Memory B cell (primary cell): ENCODE data around the gene SMIM36.
"Not testable (repeated sequence)": the region's sequence is repeated elsewhere in the genome, so short reads cannot be mapped to it uniquely, and the experiment has no call there.

Experiments used
- ATAC-seq: fragments of 150-1000 bp; cut with Tn5 transposase; 2 replicates; pipeline ENCODE4 v1.10.0; 2021; ENCODE audit warnings: low read depth, mild to moderate bottlenecking, moderate library complexity
- DNase-seq, 2 donors: peaks; one replicate each; pipeline ENCODE4 v3.0.0; 2022; ENCODE audit warnings: low spot score in 2 of 2
- H3K27ac Mint-ChIP-seq: one replicate; pipeline ENCODE4 v1.8.0; 2022; ENCODE audit warnings: mild to moderate bottlenecking, moderate library complexity, mixed read lengths
- H3K27me3 Mint-ChIP-seq: one replicate; pipeline ENCODE4 v1.8.0; 2022; ENCODE audit warnings: mixed read lengths
- H3K36me3 Mint-ChIP-seq: one replicate; pipeline ENCODE4 v1.8.0; 2022; ENCODE audit warnings: mild to moderate bottlenecking, mixed read lengths
- H3K4me1 Mint-ChIP-seq: one replicate; pipeline ENCODE4 v1.8.0; 2022; ENCODE audit warnings: mixed read lengths
- H3K4me3 Mint-ChIP-seq: one replicate; pipeline ENCODE4 v1.8.0; 2022; ENCODE audit warnings: mild to moderate bottlenecking, moderate library complexity, mixed read lengths
- H3K9me3 Mint-ChIP-seq: one replicate; pipeline ENCODE4 v1.8.0; 2022; ENCODE audit warnings: mixed read lengths

SMIM36 gene

GRCh38 chr17:55487695-55488432, 23.4 kb downstream of the SMIM36 start:
- H3K27ac Mint-ChIP-seq, result no peak overlapping the region
- peaks cover 4% of the 10 kb centered on the region for H3K4me1 Mint-ChIP-seq
- H3K27me3 Mint-ChIP-seq, result peaks cover 10% of the 10 kb centered on the region
- no peak for ATAC-seq
- DNase-seq, result no peak
- H3K9me3 Mint-ChIP-seq, result no peaks in the 10 kb centered on the region
- no peak overlapping the region for H3K4me3 Mint-ChIP-seq
- H3K36me3 Mint-ChIP-seq, result no peaks in the 10 kb centered on the region

- no peaks in the 10 kb centered on the region for H3K36me3 Mint-ChIP-seq
- DNase-seq (no peak), ATAC-seq (no peak)
- H3K27ac Mint-ChIP-seq, result no peak overlapping the region
- H3K4me1 Mint-ChIP-seq, result peaks cover 7% of the 10 kb centered on the region
- H3K9me3 Mint-ChIP-seq, result no peaks in the 10 kb centered on the region
- no peak overlapping the region for H3K4me3 Mint-ChIP-seq
- H3K27me3 Mint-ChIP-seq, result peaks cover 10% of the 10 kb centered on the region
These were observed 26.7 kb downstream of the SMIM36 start for GRCh38 chr17:55484575-55484974.

GRCh38 chr17:55482591-55483389, 28.5 kb downstream of the SMIM36 start:
- Mint-ChIP-seq H3K36me3 (no peaks in the 10 kb centered on the region), H3K27me3 (peaks cover 10% of the 10 kb centered on the region), H3K27ac (no peak overlapping the region), H3K4me3 (no peak overlapping the region), H3K9me3 (no peaks in the 10 kb centered on the region), H3K4me1 (peaks cover 7% of the 10 kb centered on the region)
- ATAC-seq (no peak), DNase-seq (no peak)

GRCh38 chr17:55480631-55481315, 30.5 kb downstream of the SMIM36 start:
- Mint-ChIP-seq H3K9me3 (no peaks in the 10 kb centered on the region), H3K36me3 (no peaks in the 10 kb centered on the region), H3K4me1 (peaks cover 7% of the 10 kb centered on the region), H3K4me3 (no peak overlapping the region), H3K27ac (no peak overlapping the region), H3K27me3 (peaks cover 8% of the 10 kb centered on the region)
- ATAC-seq, result no peak
- DNase-seq, result no peak

GRCh38 chr17:55479903-55480302, 31.3 kb downstream of the SMIM36 start:
- no peaks in the 10 kb centered on the region for H3K9me3 Mint-ChIP-seq

GRCh38 chr17:55478971-55479370, 32.3 kb downstream of the SMIM36 start:
- Mint-ChIP-seq H3K27ac (no peak overlapping the region), H3K27me3 (peaks cover 11% of the 10 kb centered on the region), H3K36me3 (no peaks in the 10 kb centered on the region), H3K4me1 (peaks cover 7% of the 10 kb centered on the region), H3K9me3 (no peaks in the 10 kb centered on the region), H3K4me3 (no peak overlapping the region)
- DNase-seq (no peak), ATAC-seq (no peak)

More at GRCh38 chr17:55479903-55480302, 31.3 kb downstream of the SMIM36 start:
- Mint-ChIP-seq H3K4me1 (peaks cover 7% of the 10 kb centered on the region), H3K36me3 (no peaks in the 10 kb centered on the region), H3K4me3 (no peak overlapping the region), H3K27ac (no peak overlapping the region), H3K27me3 (peaks cover 11% of the 10 kb centered on the region)
- DNase-seq, result no peak
- no peak for ATAC-seq

GRCh38 chr17:55466671-55467070, 44.6 kb downstream of the SMIM36 start:
- peaks cover 6% of the 10 kb centered on the region for H3K36me3 Mint-ChIP-seq
- peaks cover 4% of the 10 kb centered on the region for H3K4me1 Mint-ChIP-seq
- H3K27me3 Mint-ChIP-seq, result peaks cover 18% of the 10 kb centered on the region
- DNase-seq (no peak), ATAC-seq (no peak)
- no peak overlapping the region for H3K27ac Mint-ChIP-seq
- H3K9me3 Mint-ChIP-seq, result peaks cover 9% of the 10 kb centered on the region
- no peak overlapping the region for H3K4me3 Mint-ChIP-seq

GRCh38 chr17:55465771-55466170, 45.5 kb downstream of the SMIM36 start:
- not testable (repeated sequence) for H3K4me3 Mint-ChIP-seq, DNase-seq, H3K4me1 Mint-ChIP-seq, H3K9me3 Mint-ChIP-seq, H3K36me3 Mint-ChIP-seq, ATAC-seq, H3K27ac Mint-ChIP-seq
- H3K27me3 Mint-ChIP-seq, result peaks cover 19% of the 10 kb centered on the region

GRCh38 chr17:55463600-55463999, 47.7 kb downstream of the SMIM36 start:
- Mint-ChIP-seq H3K27ac (peak overlapping the region; percentile 40), H3K9me3 (peaks cover 5% of the 10 kb centered on the region), H3K27me3 (peaks cover 14% of the 10 kb centered on the region), H3K36me3 (peaks cover 5% of the 10 kb centered on the region), H3K4me3 (no peak overlapping the region), H3K4me1 (peaks cover 6% of the 10 kb centered on the region)
- DNase-seq, result peak in 1 of 2 donors; percentile 5
- peak; percentile 72 for ATAC-seq

GRCh38 chr17:55462711-55463110, 48.5 kb downstream of the SMIM36 start:
- Mint-ChIP-seq H3K4me1 (peaks cover 7% of the 10 kb centered on the region), H3K27me3 (peaks cover 7% of the 10 kb centered on the region), H3K27ac (no peak overlapping the region), H3K4me3 (no peak overlapping the region), H3K36me3 (no peaks in the 10 kb centered on the region), H3K9me3 (no peaks in the 10 kb centered on the region)
- ATAC-seq (no peak), DNase-seq (no peak)

- H3K27me3 Mint-ChIP-seq, result peaks cover 6% of the 10 kb centered on the region
- H3K4me1 Mint-ChIP-seq, result peaks cover 7% of the 10 kb centered on the region
- DNase-seq, result no peak
- ATAC-seq, result no peak
- no peak overlapping the region for H3K27ac Mint-ChIP-seq
- H3K9me3 Mint-ChIP-seq, result no peaks in the 10 kb centered on the region
- no peak overlapping the region for H3K4me3 Mint-ChIP-seq
- H3K36me3 Mint-ChIP-seq, result no peaks in the 10 kb centered on the region
These were observed 49.0 kb downstream of the SMIM36 start for GRCh38 chr17:55462234-55462633.

- no peak overlapping the region for H3K4me3 Mint-ChIP-seq
- H3K27ac Mint-ChIP-seq, result no peak overlapping the region
- ATAC-seq (peak; percentile 70), DNase-seq (no peak)
- peaks cover 10% of the 10 kb centered on the region for H3K27me3 Mint-ChIP-seq
- H3K9me3 Mint-ChIP-seq, result no peaks in the 10 kb centered on the region
- H3K36me3 Mint-ChIP-seq, result no peaks in the 10 kb centered on the region
- H3K4me1 Mint-ChIP-seq, result peaks cover 4% of the 10 kb centered on the region
These were observed 52.3 kb downstream of the SMIM36 start for GRCh38 chr17:55458978-55459377.

- no peak overlapping the region for H3K27ac Mint-ChIP-seq
- H3K36me3 Mint-ChIP-seq, result no peaks in the 10 kb centered on the region
- no peak for DNase-seq
- H3K4me1 Mint-ChIP-seq, result peaks cover 4% of the 10 kb centered on the region
- no peaks in the 10 kb centered on the region for H3K9me3 Mint-ChIP-seq
- H3K27me3 Mint-ChIP-seq, result peaks cover 10% of the 10 kb centered on the region
- no peak overlapping the region for H3K4me3 Mint-ChIP-seq
- ATAC-seq, result no peak
These were observed 52.9 kb downstream of the SMIM36 start for GRCh38 chr17:55458287-55458900.
